Activated CD4-positive, alpha-beta T cell treated with anti-CD3 and anti-CD28 coated beads, Interleukin-2, amount 50 U/mL, for 16 hours (primary cell): ENCODE data around the gene ABCB6.

Source experiments
- DNase-seq: peaks from one replicate; pipeline ENCODE4 v3.0.0-alpha.2; 2020

The ABCB6 gene

DNA sequence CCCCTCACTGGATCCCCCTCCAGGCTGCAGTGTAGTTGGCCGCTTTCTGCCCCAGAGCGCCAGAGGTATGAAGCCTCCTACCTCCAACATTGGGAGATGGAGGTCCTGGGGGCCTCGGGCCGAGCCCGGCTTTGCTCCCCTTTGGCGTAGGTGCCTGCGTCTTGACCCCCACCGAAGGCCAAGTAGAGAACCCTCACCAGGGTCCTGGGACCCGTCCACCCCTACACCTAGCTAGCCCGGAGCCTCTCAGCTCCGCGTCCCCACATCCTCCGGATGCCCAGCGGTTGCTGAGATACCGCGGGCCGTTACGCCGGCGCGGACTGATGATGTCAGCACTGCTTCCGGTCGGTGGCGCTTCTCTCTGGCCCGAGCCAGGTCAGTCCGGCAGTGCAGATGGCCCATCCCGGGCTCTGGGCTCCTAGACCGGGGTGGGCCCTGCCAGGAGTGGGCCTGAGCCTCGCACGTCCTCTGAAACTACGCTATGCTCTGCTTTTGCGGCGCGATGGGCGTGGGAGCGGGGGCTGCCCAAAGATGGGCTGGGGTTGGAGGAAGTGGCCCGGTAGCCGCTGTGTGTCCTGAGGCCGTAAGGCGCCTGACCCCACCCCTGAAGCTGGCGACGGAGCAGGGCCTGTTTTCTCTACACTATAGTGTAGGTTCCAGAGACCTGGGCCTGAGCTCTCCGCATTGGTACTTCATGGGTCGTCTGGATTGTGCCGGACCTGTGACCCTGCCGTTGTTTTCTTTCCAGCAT lies 26.6 kb upstream of the ABCB6 start, which contains the start of the genes GLB1L and STK16:
Gene GLB1L (minus strand): TSS at position 297 of the 751 bp plus-strand sequence. CDS start 1,871 bp downstream, outside the sequence.
Gene STK16 (plus strand): TSS at position 332 of the 751 bp plus-strand sequence. CDS start 521 bp downstream, outside the sequence.
- DNase-seq = peak; percentile 93

DNA sequence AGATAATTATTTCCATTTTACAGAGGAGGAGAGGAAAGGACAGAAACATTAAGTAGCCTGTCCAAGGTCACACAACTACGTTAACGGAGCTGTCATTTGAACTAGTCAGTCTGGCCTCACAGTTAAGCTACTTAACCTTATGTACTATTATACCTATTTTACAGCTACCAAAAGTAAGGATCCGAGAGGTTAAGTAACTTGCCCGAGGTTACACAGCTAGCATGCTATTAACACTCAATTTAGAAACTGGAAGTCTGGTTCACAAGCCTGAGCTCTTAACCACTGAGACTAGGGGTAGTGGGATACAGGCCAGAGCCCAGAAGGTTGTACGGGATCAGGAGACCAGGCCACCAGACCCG lies 26.0 kb upstream of the ABCB6 start:
- no peak for DNase-seq

DNA sequence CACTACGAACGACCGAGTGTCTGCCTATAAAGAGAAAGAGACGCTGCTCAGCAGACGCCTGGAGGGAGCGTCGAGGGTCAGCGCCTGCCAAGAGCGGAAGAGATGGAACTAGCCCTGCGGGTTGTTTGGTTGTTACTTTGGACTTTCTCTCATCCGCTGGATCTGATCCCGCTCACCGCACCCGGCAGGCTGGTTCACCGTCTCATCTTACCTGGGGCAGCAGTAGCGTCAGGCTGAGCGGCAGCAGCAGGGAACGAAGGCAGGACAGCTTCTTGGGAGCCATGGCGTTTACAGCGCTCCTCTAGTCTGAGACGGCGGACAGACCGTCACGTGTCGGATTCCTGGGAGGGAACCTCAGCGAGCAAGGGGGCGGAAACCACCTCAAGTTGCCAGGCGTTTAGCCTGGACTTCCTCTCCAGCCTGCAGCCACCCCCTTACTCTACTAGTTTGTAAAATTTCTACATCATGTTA lies 24.6 kb upstream of the ABCB6 start:
- no peak for DNase-seq

DNA sequence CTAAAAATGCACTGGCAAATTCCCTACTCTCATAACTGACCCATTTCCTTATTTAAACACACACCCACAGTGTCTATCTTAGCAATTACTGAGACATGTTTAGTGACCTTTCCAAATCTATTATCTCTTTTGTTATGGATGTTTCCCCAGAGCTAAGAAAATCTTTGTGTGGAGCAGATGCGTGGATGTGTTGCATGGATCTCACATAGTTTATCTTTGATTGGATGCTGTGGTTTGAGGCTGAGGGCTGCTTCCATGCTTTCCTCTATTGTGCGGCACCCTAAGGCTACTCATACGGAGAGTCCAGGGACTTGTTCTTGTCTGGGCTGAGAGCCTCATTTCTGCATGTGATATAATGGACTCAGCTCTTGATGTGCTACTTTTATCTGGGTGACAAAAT lies 15.6 kb upstream of the ABCB6 start:
- no peak for DNase-seq

DNA sequence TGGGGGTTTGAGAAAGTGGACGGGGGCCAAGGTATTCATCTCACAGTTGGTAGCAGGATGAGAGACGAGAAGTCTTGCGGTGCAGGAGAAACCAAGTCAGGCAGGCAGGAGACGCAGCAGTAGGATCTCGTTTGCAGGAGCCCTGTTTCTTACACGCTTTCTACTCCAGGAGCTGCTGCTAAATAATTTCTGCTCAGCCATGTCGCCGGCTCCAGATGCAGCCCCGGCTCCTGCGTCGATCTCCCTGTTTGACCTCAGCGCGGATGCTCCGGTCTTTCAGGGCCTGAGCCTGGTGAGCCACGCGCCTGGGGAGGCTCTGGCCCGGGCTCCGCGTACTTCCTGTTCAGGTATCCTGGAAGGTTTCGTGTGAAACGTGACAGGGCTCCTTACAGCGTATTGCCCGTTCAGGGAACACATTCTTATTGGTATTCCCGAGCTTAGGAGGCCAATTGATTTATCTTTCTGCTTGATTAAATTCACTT lies 11.3 kb upstream of the ABCB6 start:
- peak; percentile 65 for DNase-seq

DNA sequence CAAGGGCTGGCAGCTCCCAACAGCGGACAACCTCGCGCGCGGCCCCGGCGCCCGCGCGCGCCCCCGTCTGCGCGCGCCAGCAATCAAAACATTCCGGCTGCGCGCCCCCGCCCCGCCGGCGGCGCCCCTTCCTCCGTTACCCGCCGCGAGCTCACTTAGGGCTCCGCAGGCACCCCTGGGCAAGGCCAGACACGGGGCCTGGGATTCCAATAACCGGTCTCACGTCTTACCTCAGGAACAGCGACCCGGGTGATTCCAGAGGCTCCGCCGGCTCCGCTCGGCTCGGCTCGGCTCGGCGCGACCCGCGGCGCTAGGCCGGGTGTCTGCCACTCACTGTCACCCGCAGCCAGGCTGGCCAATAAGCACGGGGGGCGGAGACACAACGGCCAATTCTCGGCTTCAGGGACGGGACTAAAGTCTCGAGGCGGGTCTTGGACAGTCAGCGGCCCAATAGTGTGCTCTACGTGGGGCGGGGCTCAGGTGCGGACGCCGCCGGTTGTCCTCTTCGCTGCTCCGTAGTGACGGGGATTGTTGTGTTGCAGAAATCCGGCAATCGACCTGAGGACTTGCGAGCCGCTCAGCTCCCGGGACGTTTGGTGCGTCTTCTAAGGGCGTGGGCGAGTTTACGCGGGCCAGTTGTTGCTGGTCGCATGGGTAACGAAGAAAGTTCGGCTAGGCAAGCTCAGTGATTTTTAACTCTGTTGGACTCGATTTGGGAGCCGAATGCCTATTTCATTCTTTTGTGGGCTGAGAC lies 10.7 kb upstream of the ABCB6 start, which contains the start of the genes ANKZF1 and ATG9A:
Gene ANKZF1 (plus strand): TSS at position 502 of the 754 bp plus-strand sequence. CDS start 452 bp downstream, outside the sequence.
Gene ATG9A (minus strand): TSS at position 332 of the 754 bp plus-strand sequence. CDS start 1,612 bp downstream, outside the sequence.
- DNase-seq = peak; percentile 99

DNA sequence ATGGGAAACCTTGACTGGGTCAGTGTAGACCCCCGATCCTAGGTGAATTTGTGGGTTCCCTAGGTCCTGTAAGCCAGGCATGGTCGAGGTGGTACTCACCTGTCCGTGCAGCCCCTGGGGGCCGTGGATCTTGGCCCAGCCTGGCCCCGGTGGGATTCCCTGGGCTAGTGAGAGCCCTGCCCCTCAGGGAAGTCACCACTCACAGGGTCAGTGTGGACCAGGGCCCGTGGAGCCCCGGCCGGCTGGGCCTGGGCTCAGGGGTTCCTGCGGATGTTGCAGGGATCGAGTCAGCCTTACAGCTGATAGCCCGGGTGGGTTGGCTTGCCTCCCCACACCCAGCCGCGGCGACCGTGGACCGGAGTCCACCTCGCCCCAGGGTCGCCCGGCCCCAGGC lies 10.2 kb upstream of the ABCB6 start:
- DNase-seq = no peak

DNA sequence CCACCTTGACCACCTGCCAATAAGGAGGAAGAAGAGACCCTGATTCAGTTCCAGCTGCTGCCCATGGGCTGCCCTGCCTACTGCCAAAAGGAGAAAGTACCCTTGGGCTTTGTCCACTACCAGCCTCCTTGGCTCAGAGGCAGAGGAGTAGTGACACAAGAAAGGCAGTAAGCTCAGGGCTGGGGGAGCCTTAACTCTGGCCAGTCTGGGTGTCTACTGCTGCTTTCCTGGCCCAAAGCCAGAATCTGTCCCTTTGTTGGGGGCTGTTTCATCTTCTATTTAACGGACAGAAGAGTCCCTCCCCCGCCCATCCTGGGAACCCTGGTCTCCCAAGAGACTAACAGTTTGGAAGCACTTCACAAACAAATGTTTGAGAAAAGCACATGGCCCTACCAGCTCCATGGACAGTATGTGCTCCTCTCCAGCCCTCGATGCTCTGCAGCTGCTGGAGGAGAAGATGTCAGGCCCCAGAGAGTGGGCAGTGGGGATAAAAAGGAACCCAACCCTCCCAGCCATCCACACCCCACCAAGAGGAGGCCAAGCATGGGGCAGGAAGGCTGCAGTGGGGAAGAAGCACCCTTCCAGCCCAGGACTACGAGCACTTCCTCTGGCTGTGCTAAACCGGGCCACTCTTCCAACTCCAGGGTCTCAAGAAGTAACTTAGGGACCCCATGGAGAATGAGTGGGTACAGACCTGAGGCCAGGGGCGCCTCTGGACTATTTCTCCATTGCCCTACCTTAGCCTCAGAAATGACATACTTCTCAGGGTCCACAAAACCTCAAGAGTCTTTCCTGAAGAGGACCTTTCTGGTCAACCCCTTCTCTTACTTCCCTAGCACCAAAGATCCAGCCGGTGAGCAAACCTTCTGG lies 9.5 kb upstream of the ABCB6 start:
- DNase-seq = no peak

DNA sequence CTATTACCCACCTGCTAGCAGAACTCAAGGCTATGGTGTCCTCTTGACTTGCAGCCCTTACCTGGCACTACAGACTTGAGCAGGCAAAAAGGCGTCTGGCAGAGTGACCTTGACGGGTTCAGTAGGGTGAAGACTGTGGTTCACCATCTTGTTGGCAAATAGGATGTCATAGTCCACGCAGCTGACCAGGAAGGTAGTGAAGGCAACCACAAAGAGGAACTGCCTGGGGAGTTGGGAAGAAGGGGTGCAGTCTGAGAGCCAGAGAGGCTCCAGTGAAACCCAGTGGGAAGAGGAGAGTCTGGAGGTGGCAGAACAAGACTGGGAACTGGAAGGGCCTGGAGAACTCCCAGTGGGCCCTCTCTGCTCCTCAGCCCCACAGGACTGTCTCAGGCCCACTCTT lies 6.6 kb upstream of the ABCB6 start:
- DNase-seq = no peak

DNA sequence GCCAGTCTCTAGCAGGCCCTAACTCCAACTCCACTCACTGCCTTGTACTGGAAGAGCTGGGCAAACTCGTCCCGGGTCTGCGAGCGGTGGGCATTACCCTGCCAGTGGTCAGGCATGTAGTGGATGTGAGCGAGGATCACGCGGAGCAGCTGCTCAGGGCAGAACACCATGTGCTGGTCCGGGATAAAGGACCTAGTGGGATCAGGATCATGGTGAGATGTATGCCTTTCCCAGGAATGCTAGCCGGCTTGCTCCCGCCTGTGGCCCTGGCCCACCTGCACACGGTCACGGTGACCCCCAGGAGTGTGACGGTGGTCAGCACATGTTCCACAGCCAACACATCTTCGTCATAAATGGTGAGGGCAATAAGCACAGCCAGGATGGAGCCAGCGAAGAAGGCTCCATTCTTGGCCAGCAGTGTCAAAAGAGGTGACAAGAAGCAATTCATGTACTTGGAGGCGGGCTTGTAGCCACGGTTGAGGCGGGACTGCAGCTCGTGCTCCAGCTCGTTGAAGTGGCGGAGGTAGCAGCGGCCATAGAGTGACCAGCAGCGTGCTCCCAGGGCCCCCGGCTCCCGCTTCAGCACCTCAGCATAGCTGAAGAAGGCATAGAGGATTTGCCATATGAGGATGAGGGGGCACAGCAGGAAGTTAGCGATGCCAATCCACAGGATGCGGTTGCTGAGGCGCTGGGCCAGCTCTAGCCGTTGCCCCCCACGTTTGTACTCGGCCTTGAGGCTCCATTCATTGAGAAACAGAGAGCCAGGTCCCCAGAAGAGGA lies 5.3 kb upstream of the ABCB6 start:
- no peak for DNase-seq

DNA sequence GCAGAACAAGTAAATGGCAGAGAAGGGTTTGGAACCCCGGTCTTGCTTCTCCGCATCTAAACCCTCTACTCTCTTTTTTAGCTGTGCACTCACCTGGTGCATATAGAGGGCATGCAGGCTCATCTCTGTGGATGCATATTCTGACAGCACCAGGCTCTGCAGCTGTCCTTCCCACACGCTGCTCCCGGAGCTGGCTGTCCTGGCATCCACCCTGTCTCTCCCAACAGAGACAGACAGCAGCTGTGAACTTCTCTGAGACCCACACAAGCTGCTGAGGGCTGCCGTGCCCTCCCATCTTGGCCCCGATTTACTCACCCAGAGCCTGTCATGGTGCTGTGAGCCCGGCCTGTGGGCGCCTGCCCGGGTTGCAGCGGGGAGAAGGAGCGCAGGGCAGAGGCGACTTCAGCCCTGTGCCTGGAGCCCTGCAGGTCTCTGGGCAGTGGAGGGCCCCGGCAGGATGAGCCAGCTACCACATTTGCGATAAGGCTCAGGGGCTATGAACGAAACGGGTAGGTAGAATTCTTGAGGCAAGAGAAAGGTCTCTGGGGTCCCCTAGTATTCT lies 3.3 kb upstream of the ABCB6 start:
- no peak for DNase-seq

DNA sequence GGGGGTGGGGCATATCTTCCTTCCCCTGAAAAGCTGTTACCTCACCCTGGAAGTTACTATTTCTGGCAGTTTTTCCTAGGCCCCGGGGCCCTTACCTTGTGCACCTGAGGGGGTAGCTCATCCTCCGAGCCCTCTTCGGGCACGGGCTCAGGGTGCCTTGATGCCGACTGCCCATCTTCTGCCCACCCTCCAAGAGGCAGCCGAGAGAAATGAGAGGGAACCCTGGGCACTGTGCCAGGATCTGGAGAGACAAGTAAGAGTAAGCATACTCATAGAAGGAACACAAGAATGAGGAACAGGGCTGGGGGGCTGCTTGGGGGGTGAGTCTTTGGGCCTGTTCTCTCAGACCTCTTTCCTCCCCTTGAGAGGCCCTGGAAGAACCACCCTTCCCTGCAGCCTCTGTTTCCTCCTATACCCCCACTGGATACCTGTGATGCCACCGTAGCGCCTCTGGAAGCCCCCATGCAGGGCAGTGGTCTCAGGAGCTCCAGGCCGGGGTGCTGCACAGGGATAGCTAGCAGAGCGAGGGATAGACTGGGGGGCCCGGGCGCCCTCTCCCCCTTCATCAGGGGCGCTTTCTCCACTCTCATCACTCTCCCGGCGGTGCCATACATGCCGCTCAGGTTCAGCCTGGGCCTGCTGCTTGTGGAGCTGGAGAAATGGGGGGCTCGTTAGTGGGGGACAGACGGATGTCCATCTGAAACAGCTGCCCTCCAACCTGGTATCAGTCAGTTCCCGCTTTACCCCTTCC lies 2.1 kb upstream of the ABCB6 start:
- DNase-seq = no peak

DNA sequence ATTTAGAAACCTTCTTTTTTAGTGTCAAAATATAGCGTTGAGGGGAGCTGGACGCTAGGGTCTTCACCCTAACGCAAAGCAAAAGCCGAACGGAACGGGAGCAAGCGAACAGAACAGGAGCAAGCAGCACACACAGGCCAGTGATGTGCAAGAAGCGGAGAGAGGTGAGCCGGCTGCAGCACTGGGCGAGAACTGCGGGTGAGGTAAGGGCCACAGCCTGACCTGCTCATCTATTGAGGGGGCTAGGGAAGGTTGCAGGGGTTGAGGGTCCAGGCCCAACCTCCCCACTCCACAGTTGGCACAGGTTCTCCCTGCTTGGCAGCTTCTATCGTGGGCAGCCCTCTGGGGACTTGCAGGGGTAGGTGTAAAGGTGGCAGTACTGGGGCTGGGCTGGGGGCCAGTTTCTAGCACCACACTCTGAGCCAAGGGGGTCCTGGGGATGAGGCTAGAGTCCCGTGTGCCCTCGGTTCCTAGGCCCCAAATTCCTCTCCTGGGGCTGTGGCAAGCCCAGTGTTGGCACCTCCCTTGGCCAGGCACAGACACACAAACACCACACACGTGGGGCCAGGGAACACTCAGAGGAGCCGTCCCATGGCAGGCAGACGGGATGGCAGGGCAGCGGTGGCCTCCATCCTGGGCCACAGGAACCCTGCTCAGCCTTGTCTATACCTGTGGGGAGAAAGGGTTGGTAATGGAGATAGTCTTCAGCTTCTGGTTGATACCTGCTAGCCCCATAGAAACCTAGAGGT lies 1.2 kb upstream of the ABCB6 start:
- DNase-seq = no peak

DNA sequence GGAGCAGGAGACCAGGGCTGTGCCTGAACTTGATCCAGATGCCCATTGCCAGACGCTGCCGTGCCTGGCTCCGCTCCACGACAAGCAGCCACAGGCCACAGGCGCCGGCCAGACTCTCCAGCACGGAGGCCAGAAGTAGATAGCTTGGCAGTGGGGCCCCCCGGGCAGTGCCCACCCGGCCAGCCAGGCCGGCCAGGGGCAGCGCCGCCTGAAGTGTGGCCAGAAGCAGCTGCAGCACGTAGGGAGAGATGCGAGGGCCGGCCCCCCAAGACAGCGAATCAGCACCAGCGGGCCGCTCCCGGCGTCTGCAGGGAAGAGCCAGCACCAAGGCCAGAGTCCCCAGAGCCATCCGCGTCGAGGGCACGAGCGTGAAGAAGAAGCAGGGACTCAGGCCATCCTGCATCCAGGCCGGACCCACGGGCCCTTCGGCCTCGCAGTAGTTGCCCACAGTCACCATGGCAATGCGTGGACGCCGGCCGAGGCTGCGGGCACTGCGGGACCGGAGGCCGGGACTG lies 484 bp downstream of the ABCB6 start:
- DNase-seq = peak; percentile 13

DNA sequence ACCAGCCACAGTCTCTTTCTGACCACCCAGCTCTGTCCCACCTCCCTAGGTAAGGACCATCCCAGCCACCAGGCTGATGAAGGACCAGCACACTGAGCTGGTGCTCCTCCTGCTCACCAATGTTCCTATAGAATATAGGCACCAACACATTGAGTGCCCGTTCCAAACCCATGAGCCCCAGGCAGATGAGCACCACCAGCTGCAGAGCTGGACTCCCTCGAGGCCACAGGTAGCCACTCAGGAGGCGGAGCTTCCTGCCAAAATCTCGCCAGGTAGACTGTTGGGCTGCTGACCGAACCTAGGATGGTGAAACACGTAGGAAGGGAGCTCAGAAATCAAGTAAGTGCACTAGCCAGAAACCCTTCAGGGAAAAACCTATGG lies 2.2 kb downstream of the ABCB6 start:
- no peak for DNase-seq

DNA sequence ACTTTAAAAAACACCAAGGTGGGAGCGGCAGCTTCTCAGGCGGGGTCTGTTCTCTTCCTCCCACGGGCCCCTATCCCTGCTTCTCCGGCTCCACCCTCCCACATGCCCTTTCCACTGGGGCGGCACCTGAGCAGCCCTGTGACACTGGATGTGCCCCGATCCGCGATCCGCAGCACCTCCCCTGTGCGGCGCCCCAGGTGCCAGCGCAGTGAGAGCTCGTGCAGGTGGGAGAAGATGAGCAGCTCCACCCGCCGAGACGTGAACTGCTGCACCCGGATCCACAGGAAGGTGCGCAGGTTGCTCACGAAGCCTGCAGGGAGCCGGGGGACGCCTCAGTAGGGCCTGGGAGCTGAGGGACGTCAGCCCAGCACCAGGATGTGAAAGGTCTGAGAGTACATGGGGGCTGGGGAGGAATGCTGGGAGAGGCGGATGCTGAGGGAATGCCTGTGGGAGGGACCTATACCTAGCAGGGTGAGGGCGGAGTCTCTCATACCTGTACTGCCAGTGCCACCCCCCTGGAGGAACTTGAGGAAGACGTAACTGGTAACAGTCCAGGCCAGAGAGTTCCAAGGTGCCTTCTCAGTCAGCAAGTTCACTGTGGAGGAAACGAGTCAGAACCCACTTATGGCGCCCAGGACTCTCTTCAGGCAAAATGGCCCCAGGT lies 2.8 kb downstream of the ABCB6 start:
- DNase-seq = no peak

DNA sequence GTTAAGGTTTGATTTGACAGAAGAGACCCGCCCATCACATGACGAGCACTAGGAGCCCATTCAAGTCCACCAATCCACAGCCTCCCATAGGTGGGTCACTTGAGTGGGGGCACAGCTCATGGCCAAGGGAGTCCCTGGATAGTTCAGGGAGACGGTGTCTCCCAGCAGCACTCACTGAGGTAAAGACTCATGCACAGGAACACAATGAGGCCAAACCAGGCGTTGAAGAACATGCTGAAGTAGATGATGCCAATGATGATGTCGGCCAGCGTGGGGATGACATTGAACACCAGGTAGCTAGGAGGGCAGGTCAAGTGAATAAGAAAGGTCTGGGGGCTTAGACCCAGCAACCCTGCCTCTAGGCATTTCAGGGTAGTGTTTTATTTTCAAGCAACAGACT lies 4.0 kb downstream of the ABCB6 start:
- DNase-seq = no peak

DNA sequence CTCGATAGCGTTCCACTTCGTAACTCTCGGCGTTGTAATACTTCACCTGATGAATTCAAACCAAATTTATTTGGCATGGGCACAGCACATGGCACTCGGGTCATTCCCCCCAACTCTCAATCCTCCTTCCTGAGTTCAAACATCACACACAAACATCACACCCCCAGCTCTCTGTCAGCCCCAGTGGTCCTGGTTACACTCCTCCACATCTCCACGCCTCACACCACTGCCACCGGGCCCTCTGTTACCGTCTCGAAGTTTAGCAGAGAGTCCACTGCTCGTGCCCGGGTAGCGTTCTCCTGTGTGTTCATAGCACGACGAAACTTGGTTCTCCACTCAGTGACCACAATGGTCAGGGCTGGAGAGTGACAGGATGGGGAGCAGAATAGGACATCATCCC lies 4.6 kb downstream of the ABCB6 start:
- DNase-seq = no peak

DNA sequence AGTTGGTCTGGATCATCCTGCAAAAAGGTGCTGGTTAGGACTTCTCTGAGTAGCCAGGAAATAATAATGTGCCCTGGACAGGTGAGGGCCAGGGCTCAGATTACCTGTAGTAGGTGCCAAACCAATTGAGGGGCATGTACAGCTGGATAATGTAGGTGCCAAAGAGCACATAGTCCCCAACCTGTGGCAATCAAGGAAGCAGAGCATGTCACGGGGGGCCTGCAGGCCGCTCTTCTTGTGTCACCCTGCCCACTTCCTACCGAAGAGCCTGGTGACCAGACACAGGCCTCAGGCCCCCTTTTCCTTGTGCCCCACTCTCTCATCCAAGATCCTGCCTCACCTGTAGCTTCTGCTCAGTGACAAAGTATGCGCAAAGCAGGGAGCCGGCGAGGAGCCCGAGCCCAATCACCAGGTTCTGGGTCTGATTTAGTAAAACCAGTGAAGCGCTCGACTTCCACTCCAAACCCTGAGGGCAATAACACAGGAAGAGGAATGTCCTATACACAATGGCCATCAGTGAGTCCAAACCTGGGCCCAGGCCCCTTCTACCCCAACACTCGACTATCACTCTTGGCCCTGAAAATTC lies 5.2 kb downstream of the ABCB6 start:
- no peak for DNase-seq
